Cardiac fibroblast (primary cell): Measurements from ENCODE around the gene RASL10B.
A peak's percentile ranks its signal among the peaks of the same experiment; 100 is the strongest.

Source experiments
- DNase-seq, 2 donors: peaks; one replicate each; pipeline versions ENCODE4 v3.0.0 to v3.0.0-alpha.2; 2010; ENCODE audit warnings: low read depth in 2 of 2
- H3K4me3 ChIP-seq, 2 donors: replicated peaks in 1 of 2; 1 replicate in 1 of 2; 2 replicates in 1 of 2; pipeline ENCODE4 v1.5.1; 2011; ENCODE audit warnings: low read depth in 2 of 2, low read length in 2 of 2, mild to moderate bottlenecking in 2 of 2, moderate library complexity in 1 of 2
- TF ChIP-seq, protein P1 (sequence below): IDR thresholded peaks from one replicate; pipeline ENCODE4 v1.5.1; 2011; ENCODE audit warnings: low read depth, mild to moderate bottlenecking, low read length, inconsistent platforms

RASL10B gene

GRCh38 chr17:35788477-35789368 lies 57.3 kb downstream of the RASL10B start:
- DNase-seq, result peak; percentile 72 to 92
- H3K4me3 ChIP-seq, result no peak overlapping the region
- TF ChIP-seq, protein P1, sequence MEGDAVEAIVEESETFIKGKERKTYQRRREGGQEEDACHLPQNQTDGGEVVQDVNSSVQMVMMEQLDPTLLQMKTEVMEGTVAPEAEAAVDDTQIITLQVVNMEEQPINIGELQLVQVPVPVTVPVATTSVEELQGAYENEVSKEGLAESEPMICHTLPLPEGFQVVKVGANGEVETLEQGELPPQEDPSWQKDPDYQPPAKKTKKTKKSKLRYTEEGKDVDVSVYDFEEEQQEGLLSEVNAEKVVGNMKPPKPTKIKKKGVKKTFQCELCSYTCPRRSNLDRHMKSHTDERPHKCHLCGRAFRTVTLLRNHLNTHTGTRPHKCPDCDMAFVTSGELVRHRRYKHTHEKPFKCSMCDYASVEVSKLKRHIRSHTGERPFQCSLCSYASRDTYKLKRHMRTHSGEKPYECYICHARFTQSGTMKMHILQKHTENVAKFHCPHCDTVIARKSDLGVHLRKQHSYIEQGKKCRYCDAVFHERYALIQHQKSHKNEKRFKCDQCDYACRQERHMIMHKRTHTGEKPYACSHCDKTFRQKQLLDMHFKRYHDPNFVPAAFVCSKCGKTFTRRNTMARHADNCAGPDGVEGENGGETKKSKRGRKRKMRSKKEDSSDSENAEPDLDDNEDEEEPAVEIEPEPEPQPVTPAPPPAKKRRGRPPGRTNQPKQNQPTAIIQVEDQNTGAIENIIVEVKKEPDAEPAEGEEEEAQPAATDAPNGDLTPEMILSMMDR, result no peak

GRCh38 chr17:35790841-35791240 lies 59.4 kb downstream of the RASL10B start:
- peak in 1 of 2 donors; percentile 26 for DNase-seq
- TF ChIP-seq, protein P1, result no peak
- H3K4me3 ChIP-seq, result no peak overlapping the region

DNA sequence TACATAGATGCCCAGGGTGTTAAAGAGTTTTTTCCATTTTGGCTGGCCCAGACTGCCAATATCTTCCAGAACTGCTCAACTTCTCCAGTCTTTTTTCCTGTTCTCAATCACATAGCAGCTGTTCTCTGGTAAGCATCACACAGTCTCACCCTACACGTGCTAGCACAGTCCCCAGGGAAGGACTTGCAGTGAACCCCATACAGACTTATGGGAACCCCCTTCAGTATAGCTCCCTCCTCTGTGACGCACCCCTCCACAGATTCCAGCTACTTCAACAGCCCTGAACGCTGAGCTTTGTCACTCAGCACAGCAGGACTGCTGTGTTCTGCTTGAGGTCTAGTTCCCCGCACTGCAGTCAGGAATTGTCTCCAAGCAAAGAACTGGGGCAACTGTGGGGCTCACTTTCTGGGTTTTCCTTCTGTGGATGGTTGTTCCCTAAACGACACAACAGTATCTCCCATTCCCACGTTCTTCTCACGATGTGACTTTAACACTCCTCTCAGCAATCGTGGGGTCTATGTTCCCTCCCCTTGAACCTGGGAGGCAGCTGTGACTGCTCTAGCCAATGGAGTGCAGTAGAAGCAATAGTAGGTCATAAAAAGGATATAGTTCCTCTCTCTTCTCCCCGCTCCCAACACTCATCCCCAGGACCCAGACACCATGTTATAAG lies 60.4 kb downstream of the RASL10B start:
- TF ChIP-seq, protein P1, result no peak
- DNase-seq, result no peak
- H3K4me3 ChIP-seq, result no peak overlapping the region
